Effector memory CD4-positive, alpha-beta T cell (primary cell): ENCODE results near the gene CDH13.

Experiments used
- DNase-seq, 3 donors: peaks; one replicate each; pipeline ENCODE4 v3.0.0-alpha.2; 2020
- H3K27ac ChIP-seq: 2 replicates; pipeline ENCODE4 v1.7.0; 2013; ENCODE audit warnings: mild to moderate bottlenecking, low read length, moderate library complexity; ENCODE audit not compliant: insufficient read depth, poor library complexity, severe bottlenecking
- H3K27me3 ChIP-seq: replicated peaks from 2 replicates; pipeline ENCODE4 v1.7.0; 2013; ENCODE audit warnings: mild to moderate bottlenecking, low read length; ENCODE audit not compliant: insufficient read depth, control insufficient read depth, poor library complexity, severe bottlenecking
- H3K36me3 ChIP-seq: 2 replicates; pipeline ENCODE4 v1.7.0; 2013; ENCODE audit warnings: mild to moderate bottlenecking, low read length, moderate library complexity; ENCODE audit not compliant: control insufficient read depth, insufficient read depth
- H3K4me1 ChIP-seq: 2 replicates; pipeline ENCODE4 v1.7.0; 2013; ENCODE audit warnings: low read length, mild to moderate bottlenecking; ENCODE audit not compliant: control insufficient read depth, insufficient read depth, poor library complexity, severe bottlenecking
- H3K4me3 ChIP-seq: 2 replicates; pipeline ENCODE4 v1.7.0; 2013; ENCODE audit warnings: low read length, low read depth, mild to moderate bottlenecking; ENCODE audit not compliant: insufficient read depth, poor library complexity, severe bottlenecking
- H3K9me3 ChIP-seq: 2 replicates; pipeline ENCODE4 v1.7.0; 2013; ENCODE audit warnings: mild to moderate bottlenecking, low read length, moderate library complexity; ENCODE audit not compliant: control insufficient read depth

CDH13 gene

DNA sequence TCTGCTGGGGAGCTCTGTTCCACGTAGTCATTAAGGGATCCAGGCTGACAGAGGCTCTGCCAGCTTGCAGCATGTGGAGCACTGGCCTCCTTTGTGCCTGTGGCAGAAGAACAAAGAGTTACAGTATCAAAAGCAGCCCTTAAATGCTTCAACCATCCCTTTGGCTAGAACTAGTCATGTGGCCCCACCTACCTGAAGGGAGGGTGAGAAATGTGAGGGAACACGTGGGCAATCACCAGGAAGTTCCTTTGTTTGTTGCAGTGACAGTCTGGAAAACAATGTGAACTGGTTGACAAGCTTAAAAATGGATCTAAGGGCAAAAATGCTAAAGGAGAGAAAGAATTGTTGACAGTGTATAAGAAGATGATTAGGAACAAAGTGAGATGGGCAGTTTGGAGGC is 890.6 kb downstream of the CDH13 start:
- no peak for DNase-seq
- Histone ChIP-seq H3K4me1 (no peaks in the 10 kb centered on the region), H3K27me3 (no peaks in the 10 kb centered on the region), H3K36me3 (no peaks in the 10 kb centered on the region), H3K9me3 (no peaks in the 10 kb centered on the region), H3K27ac (no peak overlapping the region), H3K4me3 (no peak overlapping the region)

DNA sequence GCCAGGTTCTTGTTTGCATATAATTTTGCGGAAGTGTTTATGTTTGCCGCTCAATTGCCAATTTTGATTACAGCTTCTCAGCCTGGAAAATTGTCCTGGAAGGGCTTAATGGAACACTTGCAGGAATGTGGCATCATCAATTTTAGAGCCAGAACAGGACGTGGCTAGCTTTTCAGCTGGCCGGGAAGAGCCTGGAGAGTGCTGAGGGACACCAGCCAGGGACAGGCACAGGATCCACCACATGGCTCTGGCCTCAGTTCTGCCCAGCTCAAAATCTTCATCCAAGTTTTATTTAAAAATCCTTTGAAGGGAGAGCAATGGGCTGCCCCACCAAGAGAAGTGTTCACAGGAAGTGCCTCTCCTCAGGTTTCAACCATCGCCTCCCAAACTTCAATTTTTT is 893.8 kb downstream of the CDH13 start:
- H3K27me3 ChIP-seq: no peaks in the 10 kb centered on the region

GRCh38 chr16:83530293-83530692 is 903.5 kb downstream of the CDH13 start:
- H3K9me3 ChIP-seq: no peaks in the 10 kb centered on the region
- no peak for DNase-seq
- H3K27me3 ChIP-seq: no peaks in the 10 kb centered on the region
- no peaks in the 10 kb centered on the region for H3K36me3 ChIP-seq
- H3K4me3 ChIP-seq: no peak overlapping the region
- no peaks in the 10 kb centered on the region for H3K4me1 ChIP-seq
- no peak overlapping the region for H3K27ac ChIP-seq

More for the DNA sequence above, 893.8 kb downstream of the CDH13 start:
- Histone ChIP-seq H3K36me3 (no peaks in the 10 kb centered on the region), H3K27ac (no peak overlapping the region), H3K9me3 (no peaks in the 10 kb centered on the region), H3K4me3 (no peak overlapping the region), H3K4me1 (no peaks in the 10 kb centered on the region)
- no peak for DNase-seq

- Histone ChIP-seq H3K4me1 (no peaks in the 10 kb centered on the region), H3K27me3 (no peaks in the 10 kb centered on the region), H3K4me3 (no peak overlapping the region), H3K27ac (no peak overlapping the region), H3K36me3 (no peaks in the 10 kb centered on the region), H3K9me3 (no peaks in the 10 kb centered on the region)
- no peak for DNase-seq
Measured at GRCh38 chr16:83532634-83533033, 905.9 kb downstream of the CDH13 start.

DNA sequence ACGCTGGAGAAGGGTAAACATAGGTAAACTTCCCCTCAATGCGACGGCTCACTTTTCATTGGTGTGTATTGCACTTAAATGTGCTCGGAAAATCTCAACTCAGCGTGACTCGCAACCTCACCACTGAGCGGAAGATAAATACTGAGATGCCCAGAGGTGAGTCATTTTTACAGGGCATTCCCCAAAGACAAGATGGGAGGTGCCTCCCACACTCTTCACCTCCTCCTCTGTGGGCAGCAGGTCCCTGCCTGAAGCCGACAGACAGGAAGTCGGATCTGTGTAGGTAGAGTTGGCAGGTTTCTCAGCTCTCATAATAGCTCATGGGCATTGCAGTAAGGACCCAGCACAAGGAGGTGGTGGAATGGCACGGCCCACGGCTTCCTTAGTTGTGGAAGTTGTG is 906.4 kb downstream of the CDH13 start:
- Histone ChIP-seq H3K4me1 (no peaks in the 10 kb centered on the region), H3K4me3 (no peak overlapping the region), H3K9me3 (no peaks in the 10 kb centered on the region), H3K27ac (no peak overlapping the region), H3K27me3 (no peaks in the 10 kb centered on the region), H3K36me3 (no peaks in the 10 kb centered on the region)
- DNase-seq: no peak

DNA sequence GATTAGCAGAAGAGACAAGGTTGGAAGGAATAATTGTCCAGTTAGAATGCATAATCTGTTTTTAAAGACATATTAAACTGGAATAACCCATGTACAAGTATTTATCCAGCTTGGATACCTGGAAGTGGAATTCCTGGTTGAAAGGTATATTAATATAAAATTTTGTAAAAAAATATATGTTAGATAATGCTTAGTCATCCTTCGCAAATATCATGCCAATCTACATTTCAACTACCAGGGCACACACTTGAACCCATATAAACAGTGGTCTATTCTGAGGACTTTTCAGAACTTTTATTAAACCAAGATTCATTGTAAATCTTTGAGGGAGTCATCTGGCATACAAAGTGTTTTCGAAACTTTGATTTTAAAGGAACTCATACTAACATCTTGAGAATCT is 911.9 kb downstream of the CDH13 start:
- H3K27me3 ChIP-seq: no peaks in the 10 kb centered on the region
- no peaks in the 10 kb centered on the region for H3K9me3 ChIP-seq
- H3K4me3 ChIP-seq: no peak overlapping the region
- H3K4me1 ChIP-seq: no peaks in the 10 kb centered on the region
- H3K27ac ChIP-seq: no peak overlapping the region
- H3K36me3 ChIP-seq: no peaks in the 10 kb centered on the region
- no peak for DNase-seq

- H3K27me3 ChIP-seq: no peaks in the 10 kb centered on the region
- H3K36me3 ChIP-seq: no peaks in the 10 kb centered on the region
- H3K9me3 ChIP-seq: no peaks in the 10 kb centered on the region
- no peak overlapping the region for H3K27ac ChIP-seq
- no peaks in the 10 kb centered on the region for H3K4me1 ChIP-seq
- no peak overlapping the region for H3K4me3 ChIP-seq
- DNase-seq: no peak
Measured at GRCh38 chr16:83539736-83540490, 913.1 kb downstream of the CDH13 start.

GRCh38 chr16:83541231-83541630 is 914.5 kb downstream of the CDH13 start:
- no peaks in the 10 kb centered on the region for H3K27me3 ChIP-seq
- no peaks in the 10 kb centered on the region for H3K36me3 ChIP-seq
- no peaks in the 10 kb centered on the region for H3K9me3 ChIP-seq
- H3K27ac ChIP-seq: no peak overlapping the region
- no peak for DNase-seq
- no peak overlapping the region for H3K4me3 ChIP-seq
- no peaks in the 10 kb centered on the region for H3K4me1 ChIP-seq

DNA sequence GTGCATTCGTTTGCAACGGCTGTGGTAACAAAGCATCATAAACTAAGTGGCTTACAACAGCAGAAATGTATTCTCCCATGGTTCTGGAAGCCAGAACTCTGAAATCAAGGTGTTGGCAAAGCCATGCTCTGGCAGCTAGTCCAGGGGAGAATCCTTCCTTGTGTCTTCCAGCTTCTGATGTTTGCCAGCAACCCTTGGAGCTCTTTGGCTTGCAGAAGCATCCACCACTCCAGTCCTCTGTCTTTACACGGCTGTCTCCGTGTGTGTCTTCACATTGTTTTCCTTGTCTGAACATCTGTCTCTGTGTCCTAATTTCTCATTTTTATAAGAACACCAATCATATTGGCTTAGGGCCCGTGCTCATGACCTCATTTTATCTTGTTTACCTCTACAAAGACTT is 915.7 kb downstream of the CDH13 start:
- no peaks in the 10 kb centered on the region for H3K4me1 ChIP-seq
- H3K9me3 ChIP-seq: no peaks in the 10 kb centered on the region
- H3K27ac ChIP-seq: no peak overlapping the region
- no peak overlapping the region for H3K4me3 ChIP-seq
- no peaks in the 10 kb centered on the region for H3K36me3 ChIP-seq
- DNase-seq: no peak
- no peaks in the 10 kb centered on the region for H3K27me3 ChIP-seq

DNA sequence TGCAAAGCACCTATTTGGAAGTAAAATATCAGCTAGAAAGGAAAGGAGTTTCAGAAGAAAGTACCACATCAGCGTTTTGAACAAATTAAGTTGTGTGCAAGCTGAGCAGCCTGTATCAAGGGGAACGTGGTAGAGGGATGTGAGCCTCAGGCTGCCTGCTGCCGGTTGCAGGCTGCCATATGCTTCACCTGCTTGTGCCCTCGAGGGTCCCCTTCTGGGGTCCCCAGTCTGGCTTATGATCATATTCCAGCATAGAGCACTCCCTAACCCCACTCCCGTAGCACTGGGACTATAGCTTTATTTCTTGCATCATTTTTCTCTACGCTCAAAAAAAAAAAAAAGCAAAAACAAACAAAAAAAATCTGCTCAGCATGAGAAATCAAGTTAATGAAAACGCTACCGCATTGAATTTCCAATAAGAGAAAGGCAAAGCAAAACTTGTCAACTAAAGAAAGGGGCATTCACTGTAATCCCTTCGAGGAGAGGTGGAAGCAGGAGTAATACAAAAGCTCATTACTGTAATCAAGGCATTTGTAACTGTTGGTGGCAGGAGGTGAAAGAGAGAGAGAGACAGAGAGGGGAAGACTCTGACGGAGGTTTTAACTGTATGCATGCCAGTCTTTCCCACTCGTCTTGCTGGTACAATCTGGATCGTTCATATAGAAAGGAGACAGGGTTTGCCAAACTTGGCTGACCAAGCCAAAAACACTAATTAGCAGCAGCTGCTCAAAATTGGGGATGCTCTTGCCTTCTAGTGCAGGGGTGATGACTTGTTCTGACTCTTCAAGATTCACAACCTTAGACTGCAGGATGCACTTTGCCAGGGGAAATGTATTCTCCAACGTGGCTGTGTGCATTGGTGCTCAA is 922.8 kb downstream of the CDH13 start:
- no peak overlapping the region for H3K4me3 ChIP-seq
- H3K9me3 ChIP-seq: no peaks in the 10 kb centered on the region
- no peak for DNase-seq
- no peak overlapping the region for H3K27ac ChIP-seq
- H3K27me3 ChIP-seq: no peaks in the 10 kb centered on the region
- no peaks in the 10 kb centered on the region for H3K36me3 ChIP-seq
- H3K4me1 ChIP-seq: no peaks in the 10 kb centered on the region
